GM12878 (cell line): ENCODE data around the gene NCAPH2. TPM values are rescaled to one million over a fixed set of nuclear protein-coding genes. Genes with fewer than 3 reads are reported as not detected.

Source experiments
- ATAC-seq: fragments of 200-7000 bp; cut with Tn5 transposase; 3 replicates; pipeline ENCODE4 v1.9.1; 2020; ENCODE audit warnings: mild to moderate bottlenecking, moderate library complexity
- BruUV-seq: library from RNA; stranded (reverse); fragments of 400-500 nt; replicated peaks from 2 replicates; lab custom pipeline; 2021; lab: Mats Ljungman, UMichigan
- CTCF ChIA-PET: fragments of 300-600 bp; sonication (Branson Sonifier 250); formaldehyde crosslinking; extraction: SDS; loops from one replicate; lab custom pipeline; 2021; ENCODE audit warnings: inconsistent platforms; lab: Yijun Ruan, JAX
- POLR2A ChIA-PET: fragments of 350-600 bp; formaldehyde crosslinking; extraction: SDS; loops from one replicate; lab custom pipeline; 2021; ENCODE audit warnings: inconsistent platforms; lab: Charles Lee
- RAD21 ChIA-PET: fragments of 300-600 bp; sonication (Branson Sonifier 250); formaldehyde crosslinking; loops from one replicate; lab custom pipeline; 2023; ENCODE audit warnings: antibody characterized with exemption; ENCODE audit not compliant: unreplicated experiment; lab: Charles Lee
- SMC1A ChIA-PET: fragments of 300-600 bp; sonication (Branson Sonifier 250); formaldehyde crosslinking; loops from one replicate; lab custom pipeline; 2023; ENCODE audit not compliant: unreplicated experiment, uncharacterized antibody; lab: Charles Lee
- DNase-seq: peaks from one replicate; pipeline ENCODE4 v3.0.0-alpha.2; 2011; ENCODE audit warnings: low read depth, low spot score
- FAIRE-seq: peaks from 3 replicates; lab custom pipeline; 2011; peaks lifted over from hg19 to GRCh38; lab: Jason Lieb, UNC
- H2AFZ ChIP-seq: 2 replicates; pipeline ENCODE4 v1.6.0; 2011; ENCODE audit warnings: low read depth, low read length, control low read depth; ENCODE audit not compliant: control insufficient read depth
- H3K27ac ChIP-seq: 2 replicates; pipeline ENCODE4 v1.5.1; 2011; ENCODE audit warnings: control low read depth; ENCODE audit not compliant: control insufficient read depth, insufficient read depth
- H3K27me3 ChIP-seq, 2 experiments: replicated peaks in 1 of 2; 2 replicates each; pipeline versions ENCODE4 v1.6.0 to v1.6.1; 2011; ENCODE audit warnings: low read length in 1 of 2; ENCODE audit not compliant: control insufficient read depth in 2 of 2, insufficient read depth in 2 of 2
- H3K36me3 ChIP-seq, 2 experiments: 2 replicates each; pipeline ENCODE4 v1.5.1; 2011; ENCODE audit warnings: low read length in 1 of 2; ENCODE audit not compliant: control insufficient read depth in 2 of 2, insufficient read depth in 2 of 2
- H3K4me1 ChIP-seq: 2 replicates; pipeline ENCODE4 v1.6.1; 2011; ENCODE audit warnings: mild to moderate bottlenecking, low read length, moderate library complexity, mixed read lengths; ENCODE audit not compliant: control insufficient read depth, insufficient read depth
- H3K4me2 ChIP-seq: 2 replicates; pipeline ENCODE4 v1.6.0; 2011; ENCODE audit warnings: control low read depth; ENCODE audit not compliant: control insufficient read depth, insufficient read depth
- H3K4me3 ChIP-seq: fragments of 200-600 bp; sonication (generic); 2 replicates; pipeline ENCODE4 v1.5.1; 2016
- H3K79me2 ChIP-seq: 2 replicates; pipeline ENCODE4 v1.6.0; 2011; ENCODE audit warnings: low read length; ENCODE audit not compliant: control insufficient read depth, insufficient read depth
- H3K9ac ChIP-seq: 2 replicates; pipeline ENCODE4 v1.8.0; 2011; ENCODE audit warnings: low read length, control low read depth, mixed read lengths; ENCODE audit not compliant: control insufficient read depth, insufficient read depth
- H3K9me3 ChIP-seq: replicated peaks from 3 replicates; pipeline ENCODE4 v1.5.1; 2011; ENCODE audit warnings: mild to moderate bottlenecking, low read length; ENCODE audit not compliant: control insufficient read depth, insufficient read depth
- H4K20me1 ChIP-seq: 2 replicates; pipeline ENCODE4 v1.6.0; 2011; ENCODE audit not compliant: control insufficient read depth, insufficient read depth
- ASH2L ChIP-seq: fragments of 300-600, 200-600 bp; sonication (generic); IDR thresholded peaks from 2 replicates; pipeline ENCODE4 v1.6.1; 2017; ENCODE audit warnings: low read depth, mild to moderate bottlenecking, borderline replicate concordance
- BCL11A ChIP-seq: IDR thresholded peaks from 2 replicates; pipeline ENCODE4 v1.6.1; 2011; ENCODE audit warnings: low read depth, low read length
- CBX3 ChIP-seq: fragments of 200-600 bp; sonication (generic); IDR thresholded peaks from 2 replicates; pipeline ENCODE4 v1.6.1; 2016; ENCODE audit warnings: low read depth, borderline replicate concordance
- CREM ChIP-seq: IDR thresholded peaks from 2 replicates; pipeline ENCODE4 v1.6.1; 2014; ENCODE audit warnings: antibody characterized with exemption, low read depth
- E2F8 ChIP-seq: fragments of 450-650 bp; IDR thresholded peaks from 2 replicates; pipeline ENCODE4 v1.6.1; 2018; ENCODE audit warnings: mild to moderate bottlenecking, low read depth, moderate library complexity; ENCODE audit not compliant: partially characterized antibody
- EP300 ChIP-seq, 2 experiments: fragments of 150-350 bp in 1 of 2; IDR thresholded peaks; 2 replicates each; pipeline ENCODE4 v1.6.1; 2011 to 2012; ENCODE audit warnings: low read depth in 2 of 2, low read length in 2 of 2, borderline replicate concordance in 1 of 2, improper control_type of control experiment in 1 of 2, inconsistent platforms in 1 of 2; ENCODE audit not compliant: control insufficient read depth in 1 of 2
- FOXM1 ChIP-seq: IDR thresholded peaks from 2 replicates; pipeline ENCODE4 v1.6.1; 2012; ENCODE audit warnings: low read depth, mild to moderate bottlenecking, inconsistent platforms, low read length, moderate library complexity
- MEF2B ChIP-seq: fragments of 450-650 bp; IDR thresholded peaks from 2 replicates; pipeline ENCODE4 v1.6.1; 2018; ENCODE audit warnings: mild to moderate bottlenecking, moderate library complexity; ENCODE audit not compliant: partially characterized antibody, poor library complexity, severe bottlenecking
- PBX3 ChIP-seq: IDR thresholded peaks from 2 replicates; pipeline ENCODE4 v1.6.1; 2011; ENCODE audit warnings: mild to moderate bottlenecking, low read depth, low read length, moderate library complexity; ENCODE audit not compliant: insufficient replicate concordance
- PML ChIP-seq: IDR thresholded peaks from 2 replicates; pipeline ENCODE4 v1.6.1; 2012; ENCODE audit warnings: low read length, inconsistent platforms
- ZBED1 ChIP-seq: IDR thresholded peaks from 2 replicates; pipeline ENCODE4 v1.6.1; 2016; ENCODE audit warnings: borderline replicate concordance
- WGBS: methylation state at CpG from one replicate; pipeline ENCODE4 v1.1.6; 2016; ENCODE audit warnings: low lambda C conversion rate; ENCODE audit not compliant: insufficient replicate concordance, insufficient coverage; ENCODE audit errors: missing lambda C conversion rate; 5-methylcytosine and 5-hydroxymethylcytosine counted together
- in situ Hi-C: fragments of 300-500 bp; cut with MboI; formaldehyde crosslinking; loops from 9 replicates; pipeline ENCODE4 v1.14.3; 2018; ENCODE audit warnings: mixed read lengths
- intact Hi-C: fragments of 100-400 bp; cut with micrococcal nuclease; formaldehyde crosslinking; loops from one replicate; pipeline ENCODE4 v1.14.2; 2022; ENCODE audit not compliant: unreplicated experiment
- polyA plus RNA-seq, 11 experiments: library from polyadenylated mRNA; depleted of rRNA in 4 of 11; unstranded in 6 of 11; stranded (reverse) in 5 of 11; fragments of >200 nt; fragmentation: Nextera tagmentation in 4 of 11; fragmentation: Illumina TruSeq in 1 of 11; extraction: Ambion mirVana in 4 of 11; extraction: Trizol in 1 of 11; gene quantifications; 1 replicate in 1 of 11; 2 replicates in 10 of 11; pipeline versions ENCODE4 v1.2.1 to v1.2.3, GENCODE V29; 2011 to 2016; ENCODE audit warnings: inconsistent platforms in 2 of 11, missing spikeins in 2 of 11, low read depth in 1 of 11
- total RNA-seq, 4 experiments: library from RNA; depleted of rRNA in 3 of 4; stranded (reverse); fragments of >200 nt in 3 of 4; fragmentation: Illumina TruSeq in 1 of 4; extraction: Trizol in 1 of 4; gene quantifications; 2 replicates each; pipeline versions ENCODE4 v1.2.1 to v1.2.3, GENCODE V29; 2013 to 2021

NCAPH2 gene
- total and polyA plus RNA-seq, 10 of the 15 experiments (the other 5 are each of a cell fraction or from before 2014, with no cell fraction given) = 5.0 to 110 (median 59.9) TPM

DNA sequence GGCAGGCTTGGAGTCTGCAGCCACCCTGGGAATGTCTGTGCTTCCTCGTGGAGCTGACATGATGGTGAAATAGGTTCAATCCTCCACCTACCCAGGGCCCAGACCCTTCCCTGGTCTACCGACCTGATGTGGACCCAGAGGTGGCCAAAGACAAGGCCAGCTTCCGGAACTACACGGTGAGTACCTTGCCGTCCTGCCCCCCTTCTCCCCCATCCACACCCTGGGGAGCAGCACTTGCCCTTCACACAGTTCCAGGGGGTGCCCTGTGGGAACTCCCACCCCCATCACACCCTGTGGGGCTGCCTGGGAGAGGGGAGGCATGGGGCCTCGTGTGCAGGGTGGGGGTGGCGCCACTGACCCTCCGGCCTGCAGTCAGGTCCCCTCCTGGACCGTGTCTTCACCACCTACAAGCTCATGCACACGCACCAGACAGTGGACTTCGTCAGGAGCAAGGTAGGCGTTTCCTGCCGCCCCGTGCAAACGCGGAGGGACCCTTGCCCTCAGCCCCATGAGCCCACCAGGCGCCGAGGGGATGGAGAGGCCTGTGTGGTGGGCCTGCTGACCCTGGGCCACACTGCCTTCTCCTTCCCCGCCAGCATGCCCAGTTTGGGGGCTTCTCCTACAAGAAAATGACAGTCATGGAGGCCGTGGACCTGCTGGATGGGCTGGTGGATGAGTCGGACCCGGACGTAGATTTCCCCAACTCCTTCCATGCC lies 20.6 kb upstream of the NCAPH2 start:
- WGBS = 49% methylated on average over 23 of the region's 23 CpGs
- no peak for FAIRE-seq

More for the DNA sequence above, 20.6 kb upstream of the NCAPH2 start:
- peak; percentile 6; the same call in 2 of the 3 replicates for ATAC-seq
- POLR2A ChIA-PET = interaction anchor here (0.6 kb wide), 1 partner anchor 12 kb away, joined by 4 read pairs; no protein-coding TSS in a partner anchor
- CTCF ChIA-PET = interaction anchor here (0.5 to 4.1 kb wide), 3 partner anchors 10 to 508 kb away, joined by 3 to 29 read pairs (median 7); no protein-coding TSS in a partner anchor
- Histone ChIP-seq H3K9ac (no peak overlapping the region), H3K27me3 (no peaks in the 10 kb centered on the region), H3K4me3 (no peak overlapping the region), H3K4me1 (peaks cover 5% of the 10 kb centered on the region), H3K4me2 (no peak overlapping the region), H2AFZ (no peak overlapping the region; the same call in 1 of the 2 replicates), H3K27ac (no peak overlapping the region), H3K9me3 (no peaks in the 10 kb centered on the region), H4K20me1 (no peaks in the 10 kb centered on the region), H3K79me2 (no peaks in the 10 kb centered on the region), H3K36me3 (no peaks in the 10 kb centered on the region)
- intact Hi-C loops = no loop called here
- no peak for DNase-seq
- RAD21 ChIA-PET = no interaction called here
- TF ChIP-seq E2F8 (no peak), BCL11A (no peak), PML (no peak), MEF2B (no peak), ZBED1 (no peak), PBX3 (no peak), FOXM1 (no peak), CBX3 (no peak), CREM (no peak), ASH2L (no peak), EP300 (IDR thresholded peaks at IDR 0.05; ENCODE audit: borderline replicate concordance in 1 of 2, control insufficient read depth in 1 of 2, low read depth in 2 of 2, low read length in 2 of 2) (no peak)
- BruUV-seq = no TSS peak
- SMC1A ChIA-PET = no interaction called here
- in situ Hi-C loops = no loop called here
